ENCODE data around the gene FAM3D. TPM values are rescaled to one million over a fixed set of nuclear protein-coding genes. Genes with fewer than 3 reads are reported as not detected.

Gene FAM3D
- polyA plus RNA-seq, 1 donor (not counting 4 experiments of a cell fraction or from before 2014, with no cell fraction given), result not detected

GRCh38 chr3:58621086-58621830, 45.3 kb downstream of the FAM3D start:
- dilution Hi-C loops (cut with MboI; ENCODE audit: extremely low pct_ligation_motif_present, low sequenced_read_pairs), result no loop called here
- H3K4me1 ChIP-seq (ENCODE audit: control insufficient read depth, extremely low read depth, insufficient read depth, low read length), result no peaks in the 10 kb centered on the region
- no peak overlapping the region for H2AFZ ChIP-seq (ENCODE audit: control insufficient read depth, low read length)
- H3K9me1 ChIP-seq (ENCODE audit: control insufficient read depth, extremely low read depth, insufficient read depth, low read length), result no peaks in the 10 kb centered on the region
- H3K27me3 ChIP-seq (ENCODE audit: control insufficient read depth, extremely low read depth, insufficient read depth, low read length), result peaks cover 10% of the 10 kb centered on the region
- H3K4me3 ChIP-seq (ENCODE audit: control insufficient read depth in 2 of 3, extremely low read depth in 1 of 3, insufficient read depth in 2 of 3, low read depth in 1 of 3, low read length in 3 of 3), result no peak overlapping the region
- no peak for FAIRE-seq
- no peaks in the 10 kb centered on the region for H3K36me3 ChIP-seq (ENCODE audit: control insufficient read depth in 2 of 2, extremely low read depth in 1 of 2, insufficient read depth in 2 of 2, low read length in 2 of 2)
- no peak overlapping the region for H3K9ac ChIP-seq (ENCODE audit: control insufficient read depth, extremely low read depth, insufficient read depth, low read length)
- no peaks in the 10 kb centered on the region for H4K20me1 ChIP-seq (ENCODE audit: control insufficient read depth, extremely low read depth, insufficient read depth, low read length)
- no peak overlapping the region for H3K27ac ChIP-seq (ENCODE audit: control insufficient read depth, insufficient read depth, low read length)
- no peaks in the 10 kb centered on the region for H3K9me3 ChIP-seq (ENCODE audit: control insufficient read depth, low read depth, low read length)
- DNase-seq (ENCODE audit: low read depth, low spot score), result no peak
- no peaks in the 10 kb centered on the region for H3K79me2 ChIP-seq (ENCODE audit: control insufficient read depth, insufficient read depth, low read length)
- H3K4me2 ChIP-seq (ENCODE audit: control insufficient read depth, extremely low read depth, insufficient read depth, low read depth, low read length), result no peak overlapping the region
- TF ChIP-seq EZH2 (IDR thresholded peaks at IDR 0.05; ENCODE audit: low read length), result no peak

- TF ChIP-seq EZH2 (IDR thresholded peaks at IDR 0.05; ENCODE audit: low read length) (no peak), CTCF (optimal IDR thresholded peaks at IDR 0.05 in 1 of 3, IDR thresholded peaks at IDR 0.05 in 1 of 3, conservative IDR thresholded peaks at IDR 0.05 in 1 of 3; ENCODE audit: extremely low read depth in 1 of 3, insufficient read depth in 2 of 3, low read length in 3 of 3) (no peak)
- no peak overlapping the region for H3K9ac ChIP-seq (ENCODE audit: control insufficient read depth, extremely low read depth, insufficient read depth, low read length)
- H3K9me1 ChIP-seq (ENCODE audit: control insufficient read depth, extremely low read depth, insufficient read depth, low read length), result no peaks in the 10 kb centered on the region
- H3K4me1 ChIP-seq (ENCODE audit: control insufficient read depth, extremely low read depth, insufficient read depth, low read length), result no peaks in the 10 kb centered on the region
- no peaks in the 10 kb centered on the region for H3K79me2 ChIP-seq (ENCODE audit: control insufficient read depth, insufficient read depth, low read length)
- no peaks in the 10 kb centered on the region for H3K9me3 ChIP-seq (ENCODE audit: control insufficient read depth, low read depth, low read length)
- DNase-seq (ENCODE audit: low read depth, low spot score) (no peak), FAIRE-seq (no peak)
- no peaks in the 10 kb centered on the region for H3K36me3 ChIP-seq (ENCODE audit: control insufficient read depth in 2 of 2, extremely low read depth in 1 of 2, insufficient read depth in 2 of 2, low read length in 2 of 2)
- H3K4me2 ChIP-seq (ENCODE audit: control insufficient read depth, extremely low read depth, insufficient read depth, low read depth, low read length), result no peak overlapping the region
- H3K27ac ChIP-seq (ENCODE audit: control insufficient read depth, insufficient read depth, low read length), result no peak overlapping the region
- dilution Hi-C loops (cut with MboI; ENCODE audit: extremely low pct_ligation_motif_present, low sequenced_read_pairs), result no loop called here
- H3K4me3 ChIP-seq (ENCODE audit: control insufficient read depth in 2 of 3, extremely low read depth in 1 of 3, insufficient read depth in 2 of 3, low read depth in 1 of 3, low read length in 3 of 3), result no peak overlapping the region
- H4K20me1 ChIP-seq (ENCODE audit: control insufficient read depth, extremely low read depth, insufficient read depth, low read length), result no peaks in the 10 kb centered on the region
- H2AFZ ChIP-seq (ENCODE audit: control insufficient read depth, low read length), result no peak overlapping the region
- H3K27me3 ChIP-seq (ENCODE audit: control insufficient read depth, extremely low read depth, insufficient read depth, low read length), result peaks cover 10% of the 10 kb centered on the region
These were observed 46.2 kb downstream of the FAM3D start for GRCh38 chr3:58620421-58620820.

All from keratinocyte (primary cell).